GM23338 (cell line): Measurements from ENCODE around the gene GRIFIN. TPM values are rescaled to one million over a fixed set of nuclear protein-coding genes. Genes with fewer than 3 reads are reported as not detected.

Experiments
- ATAC-seq: fragments of 200-7000 bp; cut with Tn5 transposase; 3 replicates; pipeline ENCODE4 v1.9.1; 2020
- DNase-seq: peaks from one replicate; pipeline ENCODE4 v3.0.0-alpha.2; 2015; ENCODE audit warnings: low spot score
- H2AFZ ChIP-seq: fragments of 200-600 bp; sonication (generic); 2 replicates; pipeline ENCODE4 v1.8.0; 2016; ENCODE audit warnings: antibody characterized with exemption, mild to moderate bottlenecking, moderate library complexity
- H3F3A ChIP-seq: fragments of 200-600 bp; sonication (generic); replicated peaks from 2 replicates; pipeline ENCODE4 v1.8.0; 2017; ENCODE audit warnings: antibody characterized with exemption, mixed run types, low read depth
- H3K27ac ChIP-seq: fragments of 200-600 bp; sonication (generic); 2 replicates; pipeline ENCODE4 v1.6.1; 2016; ENCODE audit warnings: low read depth
- H3K27me3 ChIP-seq: fragments of 200-600 bp; sonication (generic); 2 replicates; pipeline ENCODE4 v1.8.0; 2016; ENCODE audit warnings: mild to moderate bottlenecking, mixed run types, moderate library complexity; ENCODE audit not compliant: insufficient read depth
- H3K36me3 ChIP-seq: fragments of 200-600 bp; sonication (generic); 2 replicates; pipeline ENCODE4 v1.8.0; 2016; ENCODE audit warnings: mild to moderate bottlenecking; ENCODE audit not compliant: insufficient read depth
- H3K4me1 ChIP-seq: fragments of 200-600 bp; sonication (generic); 2 replicates; pipeline ENCODE4 v1.8.0; 2016; ENCODE audit warnings: mild to moderate bottlenecking, moderate library complexity; ENCODE audit not compliant: insufficient read depth
- H3K4me2 ChIP-seq: fragments of 200-600 bp; sonication (generic); 2 replicates; pipeline ENCODE4 v1.7.1; 2017; ENCODE audit warnings: mixed run types
- H3K4me3 ChIP-seq: fragments of 200-600 bp; sonication (generic); 2 replicates; pipeline ENCODE4 v1.6.1; 2016; ENCODE audit warnings: mixed run types
- H3K79me2 ChIP-seq: fragments of 200-600 bp; sonication (generic); replicated peaks from 2 replicates; pipeline ENCODE4 v1.8.0; 2017; ENCODE audit warnings: mild to moderate bottlenecking; ENCODE audit not compliant: insufficient read depth
- H3K9me2 ChIP-seq: fragments of 200-600 bp; sonication (generic); 2 replicates; pipeline ENCODE4 v1.8.0; 2017; ENCODE audit not compliant: insufficient read depth
- H4K20me1 ChIP-seq: fragments of 200-600 bp; sonication (generic); replicated peaks from 2 replicates; pipeline ENCODE4 v1.8.0; 2017; ENCODE audit warnings: mild to moderate bottlenecking; ENCODE audit not compliant: insufficient read depth
- H3K27ac Mint-ChIP-seq: 2 replicates; pipeline ENCODE4 v1.8.0; 2020; ENCODE audit warnings: inconsistent platforms, mild to moderate bottlenecking, moderate library complexity, mixed read lengths
- H3K27me3 Mint-ChIP-seq: 3 replicates; pipeline ENCODE4 v1.8.0; 2022; ENCODE audit warnings: low read depth, mild to moderate bottlenecking, moderate library complexity, mixed read lengths, inconsistent platforms; ENCODE audit not compliant: insufficient read depth, poor library complexity
- H3K36me3 Mint-ChIP-seq: 3 replicates; pipeline ENCODE4 v1.8.0; 2021; ENCODE audit warnings: low read depth, mild to moderate bottlenecking, inconsistent platforms, moderate library complexity, mixed read lengths
- H3K4me1 Mint-ChIP-seq: 3 replicates; pipeline ENCODE4 v1.8.0; 2020; ENCODE audit warnings: mild to moderate bottlenecking, inconsistent platforms, mixed read lengths
- H3K4me3 Mint-ChIP-seq: 3 replicates; pipeline ENCODE4 v1.8.0; 2021; ENCODE audit warnings: moderate library complexity, mild to moderate bottlenecking, inconsistent platforms, mixed read lengths
- H3K9me3 Mint-ChIP-seq: 3 replicates; pipeline ENCODE4 v1.8.0; 2020; ENCODE audit warnings: moderate library complexity, mild to moderate bottlenecking, inconsistent platforms, mixed read lengths
- CREB1 ChIP-seq: fragments of 250-450 bp; sonication (Bioruptor Pico); IDR thresholded peaks from 2 replicates; pipeline ENCODE4 v1.5.0; 2020; ENCODE audit warnings: low read depth, mild to moderate bottlenecking, moderate library complexity
- EZH2 ChIP-seq: fragments of 200-600 bp; sonication (generic); IDR thresholded peaks from one replicate; pipeline ENCODE4 v1.8.0; 2017; ENCODE audit warnings: antibody characterized with exemption, mild to moderate bottlenecking, low read depth; ENCODE audit not compliant: unreplicated experiment
- EZH2phosphoT487 ChIP-seq: fragments of 200-600 bp; sonication (generic); IDR thresholded peaks from one replicate; pipeline ENCODE4 v1.8.1; 2018; ENCODE audit warnings: antibody characterized with exemption; ENCODE audit not compliant: unreplicated experiment
- JUNB ChIP-seq: IDR thresholded peaks from one replicate; pipeline ENCODE4 v1.6.1; 2016; ENCODE audit warnings: antibody characterized with exemption; ENCODE audit not compliant: unreplicated experiment
- NANOG ChIP-seq: IDR thresholded peaks from 2 replicates; pipeline ENCODE4 v1.6.1; 2016; ENCODE audit warnings: antibody characterized with exemption, borderline replicate concordance
- POLR2AphosphoS5 ChIP-seq: IDR thresholded peaks from 2 replicates; pipeline ENCODE4 v1.6.1; 2016; ENCODE audit warnings: antibody characterized with exemption, low read depth
- STAT1 ChIP-seq: IDR thresholded peaks from one replicate; pipeline ENCODE4 v1.6.1; 2016; ENCODE audit warnings: antibody characterized with exemption; ENCODE audit not compliant: unreplicated experiment
- ZNF114 ChIP-seq: fragments of 250-450 bp; sonication (Bioruptor Pico); IDR thresholded peaks from 2 replicates; pipeline ENCODE4 v1.5.0; 2020; ENCODE audit warnings: mild to moderate bottlenecking, moderate library complexity
- ZNF331 ChIP-seq: fragments of 250-450 bp; sonication (Bioruptor Pico); IDR thresholded peaks from 2 replicates; pipeline ENCODE4 v1.5.0; 2020; ENCODE audit warnings: low read depth, mild to moderate bottlenecking, moderate library complexity
- polyA plus RNA-seq: library from polyadenylated mRNA; unstranded; fragments of >200 nt; fragmentation: Nextera tagmentation; extraction: Ambion mirVana; gene quantifications from 2 replicates; pipeline ENCODE4 v1.2.1, GENCODE V29; 2016
- total RNA-seq: library from RNA; depleted of rRNA; stranded (reverse); fragments of >200 nt; shearing (Covaris generic); gene quantifications from 2 replicates; pipeline ENCODE4 v1.2.3, GENCODE V29; 2014
- TF ChIP-seq, protein P1 (sequence below): IDR thresholded peaks from 2 replicates; pipeline ENCODE4 v1.6.1; 2016; ENCODE audit warnings: antibody characterized with exemption
- TF ChIP-seq, protein P2 (sequence below): fragments of 250-450 bp; sonication (Bioruptor Pico); IDR thresholded peaks from 2 replicates; pipeline ENCODE4 v1.5.0; 2020; ENCODE audit warnings: mild to moderate bottlenecking, moderate library complexity
- TF ChIP-seq, protein P3 (sequence below), 2 experiments: fragments of 200-600 bp in 1 of 2; sonication (generic) in 1 of 2; conservative IDR thresholded peaks; 2 replicates each; pipeline versions ENCODE4 v1.5.1 to v1.6.1; 2016 to 2017; ENCODE audit warnings: antibody characterized with exemption in 2 of 2, low read depth in 2 of 2, mild to moderate bottlenecking in 2 of 2, moderate library complexity in 1 of 2
- TF ChIP-seq, protein P4 (sequence below): IDR thresholded peaks from one replicate; pipeline ENCODE4 v1.6.1; 2018; ENCODE audit warnings: antibody characterized with exemption; ENCODE audit not compliant: unreplicated experiment

GRIFIN gene
- total and polyA plus RNA-seq, 2 experiments from 2014 or later = not detected

DNA sequence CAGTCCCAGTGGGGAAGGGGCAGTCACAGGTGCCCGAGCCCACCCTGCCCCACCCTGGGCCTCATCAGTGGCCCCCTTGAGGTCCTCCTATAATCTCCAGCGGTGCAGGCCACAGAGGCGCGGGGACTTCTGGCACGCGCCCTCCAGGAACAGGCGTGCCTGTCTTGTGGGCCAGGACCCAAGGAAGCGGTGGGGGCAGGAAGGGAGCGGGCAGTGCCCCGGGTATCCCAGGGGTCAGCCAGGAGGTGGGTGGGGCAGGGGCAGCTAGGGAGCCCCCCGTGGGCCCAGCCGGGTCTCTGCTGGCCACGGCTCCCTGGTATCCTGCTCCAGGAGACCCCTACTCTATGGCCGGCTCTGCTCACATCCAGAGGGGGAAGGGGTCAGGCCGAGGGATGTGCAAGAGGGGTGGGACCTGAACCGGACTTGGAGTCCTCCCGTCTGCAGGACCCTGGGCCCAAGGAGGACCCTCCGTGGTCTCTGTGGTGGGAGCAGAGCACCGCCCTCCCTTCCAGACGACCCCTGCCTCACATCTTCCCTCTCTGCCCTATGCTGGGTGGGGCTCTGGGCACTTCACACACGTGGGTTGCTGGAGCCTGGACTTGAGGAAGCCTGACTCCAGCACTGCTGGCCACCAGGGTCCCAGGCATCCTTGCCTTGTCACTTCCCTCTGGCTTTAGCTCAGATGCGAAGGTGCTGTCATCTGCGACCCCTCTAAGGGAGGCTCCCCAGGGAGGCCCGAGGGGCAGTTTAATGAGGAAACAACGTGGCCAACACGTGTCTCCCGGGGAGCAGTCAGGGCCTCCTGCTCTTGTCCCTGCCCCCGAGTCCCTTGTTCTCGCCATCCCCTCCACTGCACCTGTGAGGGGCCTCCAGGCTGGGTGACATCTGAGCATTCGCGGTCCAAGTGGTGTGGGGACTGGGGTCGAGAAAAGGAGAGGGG is 18.3 kb upstream of the GRIFIN start:
- peaks cover 13% of the 10 kb centered on the region for H3K27me3 Mint-ChIP-seq
- no peak overlapping the region; the same call in 1 of the 2 replicates for H3K27ac Mint-ChIP-seq
- Histone ChIP-seq H3K4me3 (no peak overlapping the region), H3K4me2 (no peak overlapping the region), H3K27ac (no peak overlapping the region), H3F3A (no peaks in the 10 kb centered on the region), H3K9me2 (no peaks in the 10 kb centered on the region), H3K36me3 (no peaks in the 10 kb centered on the region), H4K20me1 (no peaks in the 10 kb centered on the region), H3K4me1 (peaks cover 4% of the 10 kb centered on the region; the same call in 1 of the 2 replicates), H2AFZ (no peak overlapping the region), H3K79me2 (no peaks in the 10 kb centered on the region), H3K27me3 (no peaks in the 10 kb centered on the region)
- H3K4me3 Mint-ChIP-seq = no peak overlapping the region
- H3K36me3 Mint-ChIP-seq = no peaks in the 10 kb centered on the region; the same call in 2 of the 3 replicates
- peaks cover 3% of the 10 kb centered on the region; the same call in 2 of the 3 replicates for H3K9me3 Mint-ChIP-seq
- no peak for TF ChIP-seq EZH2phosphoT487
- no peak for TF ChIP-seq ZNF114 (CRISPR knock-in tag)
- TF ChIP-seq CREB1 (CRISPR knock-in tag) = no peak
- no peak for TF ChIP-seq ZNF331
- TF ChIP-seq, protein P1, sequence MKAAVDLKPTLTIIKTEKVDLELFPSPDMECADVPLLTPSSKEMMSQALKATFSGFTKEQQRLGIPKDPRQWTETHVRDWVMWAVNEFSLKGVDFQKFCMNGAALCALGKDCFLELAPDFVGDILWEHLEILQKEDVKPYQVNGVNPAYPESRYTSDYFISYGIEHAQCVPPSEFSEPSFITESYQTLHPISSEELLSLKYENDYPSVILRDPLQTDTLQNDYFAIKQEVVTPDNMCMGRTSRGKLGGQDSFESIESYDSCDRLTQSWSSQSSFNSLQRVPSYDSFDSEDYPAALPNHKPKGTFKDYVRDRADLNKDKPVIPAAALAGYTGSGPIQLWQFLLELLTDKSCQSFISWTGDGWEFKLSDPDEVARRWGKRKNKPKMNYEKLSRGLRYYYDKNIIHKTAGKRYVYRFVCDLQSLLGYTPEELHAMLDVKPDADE = no peak
- TF ChIP-seq, protein P2, sequence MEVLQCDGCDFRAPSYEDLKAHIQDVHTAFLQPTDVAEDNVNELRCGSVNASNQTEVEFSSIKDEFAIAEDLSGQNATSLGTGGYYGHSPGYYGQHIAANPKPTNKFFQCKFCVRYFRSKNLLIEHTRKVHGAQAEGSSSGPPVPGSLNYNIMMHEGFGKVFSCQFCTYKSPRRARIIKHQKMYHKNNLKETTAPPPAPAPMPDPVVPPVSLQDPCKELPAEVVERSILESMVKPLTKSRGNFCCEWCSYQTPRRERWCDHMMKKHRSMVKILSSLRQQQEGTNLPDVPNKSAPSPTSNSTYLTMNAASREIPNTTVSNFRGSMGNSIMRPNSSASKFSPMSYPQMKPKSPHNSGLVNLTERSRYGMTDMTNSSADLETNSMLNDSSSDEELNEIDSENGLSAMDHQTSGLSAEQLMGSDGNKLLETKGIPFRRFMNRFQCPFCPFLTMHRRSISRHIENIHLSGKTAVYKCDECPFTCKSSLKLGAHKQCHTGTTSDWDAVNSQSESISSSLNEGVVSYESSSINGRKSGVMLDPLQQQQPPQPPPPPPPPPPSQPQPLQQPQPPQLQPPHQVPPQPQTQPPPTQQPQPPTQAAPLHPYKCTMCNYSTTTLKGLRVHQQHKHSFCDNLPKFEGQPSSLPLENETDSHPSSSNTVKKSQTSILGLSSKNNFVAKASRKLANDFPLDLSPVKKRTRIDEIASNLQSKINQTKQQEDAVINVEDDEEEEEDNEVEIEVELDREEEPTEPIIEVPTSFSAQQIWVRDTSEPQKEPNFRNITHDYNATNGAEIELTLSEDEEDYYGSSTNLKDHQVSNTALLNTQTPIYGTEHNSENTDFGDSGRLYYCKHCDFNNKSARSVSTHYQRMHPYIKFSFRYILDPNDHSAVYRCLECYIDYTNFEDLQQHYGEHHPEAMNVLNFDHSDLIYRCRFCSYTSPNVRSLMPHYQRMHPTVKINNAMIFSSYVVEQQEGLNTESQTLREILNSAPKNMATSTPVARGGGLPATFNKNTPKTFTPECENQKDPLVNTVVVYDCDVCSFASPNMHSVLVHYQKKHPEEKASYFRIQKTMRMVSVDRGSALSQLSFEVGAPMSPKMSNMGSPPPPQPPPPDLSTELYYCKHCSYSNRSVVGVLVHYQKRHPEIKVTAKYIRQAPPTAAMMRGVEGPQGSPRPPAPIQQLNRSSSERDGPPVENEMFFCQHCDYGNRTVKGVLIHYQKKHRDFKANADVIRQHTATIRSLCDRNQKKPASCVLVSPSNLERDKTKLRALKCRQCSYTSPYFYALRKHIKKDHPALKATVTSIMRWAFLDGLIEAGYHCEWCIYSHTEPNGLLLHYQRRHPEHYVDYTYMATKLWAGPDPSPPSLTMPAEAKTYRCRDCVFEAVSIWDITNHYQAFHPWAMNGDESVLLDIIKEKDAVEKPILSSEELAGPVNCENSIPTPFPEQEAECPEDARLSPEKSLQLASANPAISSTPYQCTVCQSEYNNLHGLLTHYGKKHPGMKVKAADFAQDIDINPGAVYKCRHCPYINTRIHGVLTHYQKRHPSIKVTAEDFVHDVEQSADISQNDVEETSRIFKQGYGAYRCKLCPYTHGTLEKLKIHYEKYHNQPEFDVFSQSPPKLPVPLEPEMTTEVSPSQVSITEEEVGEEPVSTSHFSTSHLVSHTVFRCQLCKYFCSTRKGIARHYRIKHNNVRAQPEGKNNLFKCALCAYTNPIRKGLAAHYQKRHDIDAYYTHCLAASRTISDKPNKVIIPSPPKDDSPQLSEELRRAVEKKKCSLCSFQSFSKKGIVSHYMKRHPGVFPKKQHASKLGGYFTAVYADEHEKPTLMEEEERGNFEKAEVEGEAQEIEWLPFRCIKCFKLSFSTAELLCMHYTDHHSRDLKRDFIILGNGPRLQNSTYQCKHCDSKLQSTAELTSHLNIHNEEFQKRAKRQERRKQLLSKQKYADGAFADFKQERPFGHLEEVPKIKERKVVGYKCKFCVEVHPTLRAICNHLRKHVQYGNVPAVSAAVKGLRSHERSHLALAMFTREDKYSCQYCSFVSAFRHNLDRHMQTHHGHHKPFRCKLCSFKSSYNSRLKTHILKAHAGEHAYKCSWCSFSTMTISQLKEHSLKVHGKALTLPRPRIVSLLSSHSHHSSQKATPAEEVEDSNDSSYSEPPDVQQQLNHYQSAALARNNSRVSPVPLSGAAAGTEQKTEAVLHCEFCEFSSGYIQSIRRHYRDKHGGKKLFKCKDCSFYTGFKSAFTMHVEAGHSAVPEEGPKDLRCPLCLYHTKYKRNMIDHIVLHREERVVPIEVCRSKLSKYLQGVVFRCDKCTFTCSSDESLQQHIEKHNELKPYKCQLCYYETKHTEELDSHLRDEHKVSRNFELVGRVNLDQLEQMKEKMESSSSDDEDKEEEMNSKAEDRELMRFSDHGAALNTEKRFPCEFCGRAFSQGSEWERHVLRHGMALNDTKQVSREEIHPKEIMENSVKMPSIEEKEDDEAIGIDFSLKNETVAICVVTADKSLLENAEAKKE (CRISPR knock-in tag) = no peak
- no peak for TF ChIP-seq NANOG
- TF ChIP-seq EZH2 = no peak
- no peak for TF ChIP-seq STAT1
- TF ChIP-seq, protein P3, sequence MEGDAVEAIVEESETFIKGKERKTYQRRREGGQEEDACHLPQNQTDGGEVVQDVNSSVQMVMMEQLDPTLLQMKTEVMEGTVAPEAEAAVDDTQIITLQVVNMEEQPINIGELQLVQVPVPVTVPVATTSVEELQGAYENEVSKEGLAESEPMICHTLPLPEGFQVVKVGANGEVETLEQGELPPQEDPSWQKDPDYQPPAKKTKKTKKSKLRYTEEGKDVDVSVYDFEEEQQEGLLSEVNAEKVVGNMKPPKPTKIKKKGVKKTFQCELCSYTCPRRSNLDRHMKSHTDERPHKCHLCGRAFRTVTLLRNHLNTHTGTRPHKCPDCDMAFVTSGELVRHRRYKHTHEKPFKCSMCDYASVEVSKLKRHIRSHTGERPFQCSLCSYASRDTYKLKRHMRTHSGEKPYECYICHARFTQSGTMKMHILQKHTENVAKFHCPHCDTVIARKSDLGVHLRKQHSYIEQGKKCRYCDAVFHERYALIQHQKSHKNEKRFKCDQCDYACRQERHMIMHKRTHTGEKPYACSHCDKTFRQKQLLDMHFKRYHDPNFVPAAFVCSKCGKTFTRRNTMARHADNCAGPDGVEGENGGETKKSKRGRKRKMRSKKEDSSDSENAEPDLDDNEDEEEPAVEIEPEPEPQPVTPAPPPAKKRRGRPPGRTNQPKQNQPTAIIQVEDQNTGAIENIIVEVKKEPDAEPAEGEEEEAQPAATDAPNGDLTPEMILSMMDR (conservative IDR thresholded peaks at IDR 0.05; ENCODE audit: low read depth in 2 of 2) = no peak
- TF ChIP-seq JUNB = no peak
- TF ChIP-seq, protein P4, sequence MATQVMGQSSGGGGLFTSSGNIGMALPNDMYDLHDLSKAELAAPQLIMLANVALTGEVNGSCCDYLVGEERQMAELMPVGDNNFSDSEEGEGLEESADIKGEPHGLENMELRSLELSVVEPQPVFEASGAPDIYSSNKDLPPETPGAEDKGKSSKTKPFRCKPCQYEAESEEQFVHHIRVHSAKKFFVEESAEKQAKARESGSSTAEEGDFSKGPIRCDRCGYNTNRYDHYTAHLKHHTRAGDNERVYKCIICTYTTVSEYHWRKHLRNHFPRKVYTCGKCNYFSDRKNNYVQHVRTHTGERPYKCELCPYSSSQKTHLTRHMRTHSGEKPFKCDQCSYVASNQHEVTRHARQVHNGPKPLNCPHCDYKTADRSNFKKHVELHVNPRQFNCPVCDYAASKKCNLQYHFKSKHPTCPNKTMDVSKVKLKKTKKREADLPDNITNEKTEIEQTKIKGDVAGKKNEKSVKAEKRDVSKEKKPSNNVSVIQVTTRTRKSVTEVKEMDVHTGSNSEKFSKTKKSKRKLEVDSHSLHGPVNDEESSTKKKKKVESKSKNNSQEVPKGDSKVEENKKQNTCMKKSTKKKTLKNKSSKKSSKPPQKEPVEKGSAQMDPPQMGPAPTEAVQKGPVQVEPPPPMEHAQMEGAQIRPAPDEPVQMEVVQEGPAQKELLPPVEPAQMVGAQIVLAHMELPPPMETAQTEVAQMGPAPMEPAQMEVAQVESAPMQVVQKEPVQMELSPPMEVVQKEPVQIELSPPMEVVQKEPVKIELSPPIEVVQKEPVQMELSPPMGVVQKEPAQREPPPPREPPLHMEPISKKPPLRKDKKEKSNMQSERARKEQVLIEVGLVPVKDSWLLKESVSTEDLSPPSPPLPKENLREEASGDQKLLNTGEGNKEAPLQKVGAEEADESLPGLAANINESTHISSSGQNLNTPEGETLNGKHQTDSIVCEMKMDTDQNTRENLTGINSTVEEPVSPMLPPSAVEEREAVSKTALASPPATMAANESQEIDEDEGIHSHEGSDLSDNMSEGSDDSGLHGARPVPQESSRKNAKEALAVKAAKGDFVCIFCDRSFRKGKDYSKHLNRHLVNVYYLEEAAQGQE = no peak
- TF ChIP-seq POLR2AphosphoS5 = no peak
- DNase-seq (no peak), ATAC-seq (no peak)
- H3K4me1 Mint-ChIP-seq = peaks cover 32% of the 10 kb centered on the region; the same call in 2 of the 3 replicates
